ENCODE data around the gene OSBPL7. TPM values are rescaled to one million over a fixed set of nuclear protein-coding genes. Genes with fewer than 3 reads are reported as not detected.

Gene OSBPL7
- total RNA-seq, 1 experiment from 2014 or later, result 13.0 TPM

- peak within 1 kb of the TSS; percentile 29; the same call in 1 of the 2 replicates for H3K14ac ChIP-seq (ENCODE audit: insufficient read depth, low read length)
- DNase-seq, result peak; percentile 97
- no peak within 1 kb of the TSS for H3K27ac ChIP-seq (ENCODE audit: insufficient read length, low read depth, low read length)
- H3K9me3 ChIP-seq (ENCODE audit: control insufficient read depth, low read depth, low read length), result no peaks in the 10 kb centered on the region
- H3K4me1 Mint-ChIP-seq, result peaks cover 47 to 52% of the 10 kb centered on the region in 2 experiments
- H3K4me1 ChIP-seq (ENCODE audit: insufficient read depth, low read length), result peaks cover 7% of the 10 kb centered on the region
- peaks cover 27% of the 10 kb centered on the region for H3K23me2 ChIP-seq (ENCODE audit: insufficient read length, low read depth, low read length, poor library complexity, severe bottlenecking)
- no peak within 1 kb of the TSS; a peak in 1 of 7 replicates for H3K27ac Mint-ChIP-seq
- TF ChIP-seq CTCF (conservative IDR thresholded peaks at IDR 0.05), result peak; percentile 37; the same call in 2 of the 3 replicates
- no peak within 1 kb of the TSS for H4K5ac ChIP-seq (ENCODE audit: insufficient read length, low read depth, low read length)
- H3K4ac ChIP-seq (ENCODE audit: low read depth, low read length), result no peak within 1 kb of the TSS
- H3K4me2 ChIP-seq (ENCODE audit: insufficient read depth, insufficient read length, low read length), result peak within 1 kb of the TSS; percentile 75
- no peak within 1 kb of the TSS for H4K8ac ChIP-seq (replicated peaks; ENCODE audit: insufficient read length, low read depth, low read length)
- H4K91ac ChIP-seq (ENCODE audit: insufficient read length, low read depth, low read length), result no peak within 1 kb of the TSS
- no peak within 1 kb of the TSS for H2AFZ ChIP-seq (ENCODE audit: low read length)
- H3T11ph ChIP-seq (ENCODE audit: low read length), result no peak within 1 kb of the TSS
- no peaks in the 10 kb centered on the region; a peak in 2 of 5 replicates for H3K9me3 Mint-ChIP-seq
- no peak within 1 kb of the TSS for H2BK12ac ChIP-seq (ENCODE audit: insufficient read length, low read depth, low read length)
- H2AK5ac ChIP-seq (ENCODE audit: insufficient read length, low read length), result no peak within 1 kb of the TSS
- H3K27me3 ChIP-seq (ENCODE audit: insufficient read depth, low read length), result peaks cover 66% of the 10 kb centered on the region
- WGBS (ENCODE audit: extremely low coverage, insufficient read length, low lambda C conversion rate), result no CpG with 5 or more reads among the region's 71 CpGs
- H3K79me2 ChIP-seq (ENCODE audit: insufficient read depth, low read length), result no peaks in the 10 kb centered on the region
- H3K27me3 Mint-ChIP-seq (ENCODE audit: low read depth), result peaks cover 96% of the 10 kb centered on the region
- H3K79me1 ChIP-seq (ENCODE audit: insufficient read depth, low read depth, low read length, poor library complexity, severe bottlenecking), result no peaks in the 10 kb centered on the region
- no peak within 1 kb of the TSS for H2BK120ac ChIP-seq (ENCODE audit: low read depth, low read length, poor library complexity, severe bottlenecking)
- peak within 1 kb of the TSS; percentile 62 to 83 for H3K4me3 Mint-ChIP-seq
- no peak within 1 kb of the TSS for H3K23ac ChIP-seq (ENCODE audit: insufficient read length, low read depth, low read length)
- peak within 1 kb of the TSS; percentile 20 for H3K9ac ChIP-seq (ENCODE audit: extremely low read depth, insufficient read length, low read length)
- no peak within 1 kb of the TSS for H2BK5ac ChIP-seq (ENCODE audit: insufficient read length, low read length)
- peak within 1 kb of the TSS; percentile 29 for H3K18ac ChIP-seq (ENCODE audit: insufficient read length, low read depth, low read length)
- H2BK20ac ChIP-seq (ENCODE audit: low read depth, low read length, poor library complexity, severe bottlenecking), result no peak within 1 kb of the TSS
- no peak within 1 kb of the TSS for H2BK15ac ChIP-seq (ENCODE audit: low read depth, low read length)
- peaks cover 0 to 2% (median 0%) of the 10 kb centered on the region in 3 experiments; a peak in 1 of 7 replicates for H3K36me3 Mint-ChIP-seq (ENCODE audit: insufficient read depth in 1 of 3, low read depth in 3 of 3)
- H3K56ac ChIP-seq (ENCODE audit: insufficient read length, low read depth, low read length), result no peak within 1 kb of the TSS
- no peaks in the 10 kb centered on the region for H4K20me1 ChIP-seq (ENCODE audit: control insufficient read depth, insufficient read depth, insufficient read length)
These were observed 29.3 kb upstream of the OSBPL7 start, which contains the start of gene SP6 for GRCh38 chr17:47850692-47851573. Gene SP6 (minus strand): TSS chr17:47851163. CDS start chr17:47848429, 2,734 bp downstream.

Data from H9 (cell line).